H1 (cell line): Measurements from ENCODE around the gene PPFIA4.
A peak's percentile ranks its signal among the peaks of the same experiment; 100 is the strongest.

Source experiments
- BRCA1 ChIP-seq: IDR thresholded peaks from 2 replicates; pipeline ENCODE4 v1.6.1; 2012; ENCODE audit warnings: low read depth, low read length, improper control_type of control experiment
- CTCF ChIP-seq, 3 experiments: IDR thresholded peaks; 1 replicate in 2 of 3; 2 replicates in 1 of 3; pipeline versions ENCODE4 v1.5.1 to v1.6.1; 2011; ENCODE audit warnings: low read length in 3 of 3, mild to moderate bottlenecking in 3 of 3, inconsistent platforms in 2 of 3, low read depth in 1 of 3, moderate library complexity in 1 of 3; ENCODE audit not compliant: insufficient read depth in 1 of 3; ENCODE audit errors: control extremely low read depth in 1 of 3
- EZH2 ChIP-seq: fragments of 200-600 bp; sonication (generic); IDR thresholded peaks from 2 replicates; pipeline ENCODE4 v1.7.1; 2012; ENCODE audit warnings: low read depth, mild to moderate bottlenecking, moderate library complexity, low read length, inconsistent platforms; ENCODE audit not compliant: severe bottlenecking
- HDAC6 ChIP-seq: IDR thresholded peaks from one replicate; pipeline ENCODE4 v1.7.1; 2012; ENCODE audit warnings: low read depth, mild to moderate bottlenecking, inconsistent platforms, low read length, moderate library complexity
- JUND ChIP-seq: IDR thresholded peaks from 2 replicates; pipeline ENCODE4 v1.6.1; 2011; ENCODE audit warnings: mild to moderate bottlenecking, improper control_type of control experiment, low read length
- POLR2A ChIP-seq, 2 experiments: IDR thresholded peaks; 1 replicate in 1 of 2; 2 replicates in 1 of 2; pipeline ENCODE4 v1.6.1; 2011; ENCODE audit warnings: low read depth in 2 of 2, low read length in 2 of 2, mild to moderate bottlenecking in 2 of 2; ENCODE audit errors: control extremely low read depth in 1 of 2
- RFX5 ChIP-seq: IDR thresholded peaks from 2 replicates; pipeline ENCODE4 v1.6.1; 2011; ENCODE audit warnings: low read depth, low read length, improper control_type of control experiment, borderline replicate concordance
- SIN3A ChIP-seq, 2 experiments: IDR thresholded peaks in 1 of 2; conservative IDR thresholded peaks in 1 of 2; 2 replicates each; pipeline ENCODE4 v1.6.1; 2011 to 2012; ENCODE audit warnings: low read length in 2 of 2, improper control_type of control experiment in 1 of 2, low read depth in 1 of 2, mild to moderate bottlenecking in 1 of 2
- SRF ChIP-seq: IDR thresholded peaks from 2 replicates; pipeline ENCODE4 v1.6.1; 2011; ENCODE audit warnings: mild to moderate bottlenecking, low read depth, low read length, moderate library complexity
- TCF12 ChIP-seq: IDR thresholded peaks from 2 replicates; pipeline ENCODE4 v1.6.1; 2011; ENCODE audit warnings: low read depth, mild to moderate bottlenecking, low read length
- TEAD4 ChIP-seq: IDR thresholded peaks from 2 replicates; pipeline ENCODE4 v1.6.1; 2012; ENCODE audit warnings: low read depth, low read length, inconsistent platforms, mixed read lengths

- TF ChIP-seq POLR2A (IDR thresholded peaks at IDR 0.05; ENCODE audit: control extremely low read depth in 1 of 2, low read depth in 2 of 2, low read length in 2 of 2) (no peak), BRCA1 (no peak), HDAC6 (no peak), RFX5 (no peak), TCF12 (no peak), SRF (no peak), SIN3A (conservative IDR thresholded peaks at IDR 0.05 in 1 of 2, IDR thresholded peaks at IDR 0.05 in 1 of 2; ENCODE audit: low read depth in 1 of 2, low read length in 2 of 2) (no peak), JUND (no peak), TEAD4 (no peak; the same call in 1 of the 2 replicates), EZH2 (no peak), CTCF (IDR thresholded peaks at IDR 0.05; ENCODE audit: control extremely low read depth in 1 of 3, insufficient read depth in 1 of 3, low read depth in 1 of 3, low read length in 3 of 3) (peak; percentile 87 to 97 (median 88))
Observed at GRCh38 chr1:203038891-203039608, 12.8 kb downstream of the PPFIA4 start.
